SK-N-SH (cell line): Measurements from ENCODE around the gene POP7. TPM values are rescaled to one million over a fixed set of nuclear protein-coding genes. Genes with fewer than 3 reads are reported as not detected.
A peak's percentile ranks its signal among the peaks of the same experiment; 100 is the strongest.

Experiments used
- CTCF ChIA-PET: fragments of 300-600, 350-600 bp; formaldehyde crosslinking; extraction: SDS; loops from one replicate; lab custom pipeline; 2021; lab: Yijun Ruan, JAX
- POLR2A ChIA-PET: fragments of 350-600 bp; sonication (Branson Sonifier 250); formaldehyde crosslinking; extraction: SDS; loops from one replicate; lab custom pipeline; 2020; ENCODE audit warnings: antibody characterized with exemption, inconsistent platforms; lab: Yijun Ruan, JAX
- DNase-seq: peaks from one replicate; pipeline ENCODE4 v3.0.0; 2012
- H2AFZ ChIP-seq: fragments of 200-600 bp; sonication (generic); 2 replicates; pipeline ENCODE4 v1.8.1; 2016; ENCODE audit warnings: antibody characterized with exemption, mild to moderate bottlenecking, low read depth
- H3F3A ChIP-seq: fragments of 200-600 bp; sonication (generic); replicated peaks from 2 replicates; pipeline ENCODE3; 2016; ENCODE audit warnings: antibody characterized with exemption, mild to moderate bottlenecking; ENCODE audit not compliant: insufficient read depth
- H3K27ac ChIP-seq, 2 experiments: fragments of 200-500 bp in 1 of 2; fragments of 200-600 bp in 1 of 2; sonication (Bioruptor generic) in 1 of 2; sonication (generic), shearing (Covaris generic) in 1 of 2; 2 replicates each; pipeline versions ENCODE4 v1.5.1 to v1.6.1; 2014 to 2016; ENCODE audit warnings: low read depth in 2 of 2, inconsistent platforms in 1 of 2, low read length in 1 of 2, mild to moderate bottlenecking in 1 of 2, mixed read lengths in 1 of 2
- H3K27me3 ChIP-seq: fragments of 200-600 bp; sonication (generic), shearing (Covaris generic); 2 replicates; pipeline ENCODE4 v1.6.1; 2016; ENCODE audit warnings: mixed run types; ENCODE audit not compliant: insufficient read depth
- H3K36me3 ChIP-seq, 2 experiments: fragments of 200-500 bp in 1 of 2; fragments of 200-600 bp in 1 of 2; sonication (Bioruptor generic) in 1 of 2; sonication (generic) in 1 of 2; replicated peaks in 1 of 2; 2 replicates each; pipeline versions ENCODE3 to v1.5.1; 2014 to 2016; ENCODE audit warnings: low read length in 1 of 2, mild to moderate bottlenecking in 1 of 2; ENCODE audit not compliant: insufficient read depth in 2 of 2, control insufficient read depth in 1 of 2
- H3K4me1 ChIP-seq, 2 experiments: fragments of 200-500 bp in 1 of 2; fragments of 200-600 bp in 1 of 2; sonication (Bioruptor generic) in 1 of 2; sonication (generic), shearing (Covaris generic) in 1 of 2; 2 replicates each; pipeline versions ENCODE4 v1.5.1 to v1.6.1; 2014 to 2016; ENCODE audit warnings: low read depth in 1 of 2, low read length in 1 of 2, mixed run types in 1 of 2; ENCODE audit not compliant: insufficient read depth in 2 of 2, control insufficient read depth in 1 of 2
- H3K4me2 ChIP-seq: fragments of 200-600 bp; sonication (generic), shearing (Covaris generic); 2 replicates; pipeline ENCODE4 v1.6.1; 2017; ENCODE audit warnings: mixed run types
- H3K4me3 ChIP-seq, 2 experiments: fragments of 200-500 bp in 1 of 2; fragments of 200-600 bp in 1 of 2; sonication (Bioruptor generic) in 1 of 2; sonication (generic), shearing (Covaris generic) in 1 of 2; 2 replicates each; pipeline versions ENCODE4 v1.5.1 to v1.8.1; 2014 to 2016; ENCODE audit warnings: low read depth in 2 of 2, inconsistent platforms in 1 of 2, low read length in 1 of 2, mild to moderate bottlenecking in 1 of 2, mixed read lengths in 1 of 2, moderate library complexity in 1 of 2
- H3K79me2 ChIP-seq: fragments of 200-600 bp; sonication (generic); 2 replicates; pipeline ENCODE4 v1.8.1; 2017; ENCODE audit warnings: mild to moderate bottlenecking; ENCODE audit not compliant: insufficient read depth
- H3K9ac ChIP-seq: fragments of 200-600 bp; sonication (generic); 2 replicates; pipeline ENCODE4 v1.6.1; 2017; ENCODE audit warnings: mixed run types
- H3K9me2 ChIP-seq: fragments of 200-600 bp; sonication (generic); 2 replicates; pipeline ENCODE4 v1.6.1; 2017; ENCODE audit warnings: mixed run types
- H3K9me3 ChIP-seq: fragments of 200-600 bp; sonication (generic); 2 replicates; pipeline ENCODE4 v1.6.1; 2017; ENCODE audit warnings: mixed run types, mild to moderate bottlenecking, moderate library complexity
- H4K20me1 ChIP-seq: fragments of 200-600 bp; sonication (generic); 2 replicates; pipeline ENCODE4 v1.6.1; 2017; ENCODE audit warnings: mild to moderate bottlenecking, mixed run types; ENCODE audit not compliant: insufficient read depth
- EZH2phosphoT487 ChIP-seq: fragments of 200-600 bp; sonication (generic); IDR thresholded peaks from 2 replicates; pipeline ENCODE4 v1.6.1; 2017; ENCODE audit warnings: low read depth, mixed run types, mild to moderate bottlenecking, antibody characterized with exemption, moderate library complexity, borderline replicate concordance
- FOSL2 ChIP-seq: IDR thresholded peaks from 2 replicates; pipeline ENCODE4 v1.4.0; 2012; ENCODE audit warnings: low read depth, mild to moderate bottlenecking, moderate library complexity, borderline replicate concordance
- GATA2 ChIP-seq: sonication (generic); formaldehyde crosslinking; IDR thresholded peaks from 2 replicates; pipeline ENCODE4 v1.5.0; 2020; ENCODE audit warnings: mild to moderate bottlenecking, missing genetic modification reagents
- MXI1 ChIP-seq: IDR thresholded peaks from 2 replicates; pipeline ENCODE4 v1.6.1; 2012; ENCODE audit warnings: mild to moderate bottlenecking, low read depth, low read length, improper control_type of control experiment
- NFIC ChIP-seq: IDR thresholded peaks from 2 replicates; pipeline ENCODE4 v1.4.0; 2012; ENCODE audit warnings: borderline replicate concordance
- NRF1 ChIP-seq: IDR thresholded peaks from 2 replicates; pipeline ENCODE4 v1.6.1; 2012; ENCODE audit warnings: low read depth, mild to moderate bottlenecking, low read length
- PBX3 ChIP-seq: IDR thresholded peaks from 2 replicates; pipeline ENCODE4; 2012
- POLR2AphosphoS5 ChIP-seq: IDR thresholded peaks from 2 replicates; pipeline ENCODE4 v1.6.1; 2012; ENCODE audit warnings: low read depth, low read length
- RAD21 ChIP-seq: IDR thresholded peaks from 2 replicates; pipeline ENCODE4 v1.6.1; 2012; ENCODE audit warnings: mild to moderate bottlenecking, low read length
- RFX5 ChIP-seq: IDR thresholded peaks from 2 replicates; pipeline ENCODE4 v1.6.1; 2012; ENCODE audit warnings: mild to moderate bottlenecking, improper control_type of control experiment, low read length
- RXRA ChIP-seq: IDR thresholded peaks from 2 replicates; pipeline ENCODE4 v1.4.0; 2012; ENCODE audit warnings: low read depth, mild to moderate bottlenecking, borderline replicate concordance
- SIN3A ChIP-seq: IDR thresholded peaks from 2 replicates; pipeline ENCODE4 v1.6.1; 2012; ENCODE audit warnings: low read depth, mild to moderate bottlenecking, low read length, moderate library complexity, borderline replicate concordance
- USF2 ChIP-seq: fragments of 150-350 bp; IDR thresholded peaks from 2 replicates; pipeline ENCODE4 v1.6.1; 2017; ENCODE audit warnings: antibody characterized with exemption, low read length, low read depth, borderline replicate concordance
- YY1 ChIP-seq: IDR thresholded peaks from 2 replicates; pipeline ENCODE4 v1.4.0; 2012; ENCODE audit warnings: low read depth, mild to moderate bottlenecking
- ZBTB33 ChIP-seq: IDR thresholded peaks from 2 replicates; pipeline ENCODE4 v1.4.0; 2012; ENCODE audit warnings: low read depth, borderline replicate concordance
- WGBS: methylation state at CpG from one replicate; pipeline ENCODE4 v1.1.6; 2017; ENCODE audit warnings: low lambda C conversion rate; 5-methylcytosine and 5-hydroxymethylcytosine counted together
- polyA plus RNA-seq, 3 experiments: library from polyadenylated mRNA; depleted of rRNA; stranded (reverse); fragments of >200 nt; gene quantifications; 2 replicates each; pipeline ENCODE4 v1.2.3, GENCODE V29; 2012

The POP7 gene
- polyA plus RNA-seq, 1 of the 3 experiments (the other 2 are of a cell fraction) = 81.8 TPM

- TF ChIP-seq FOSL2 = no peak
- no peak for TF ChIP-seq MXI1
- TF ChIP-seq USF2 = no peak
Measured at GRCh38 chr7:100705320-100705752, 585 bp upstream of the POP7 start (continued).

GRCh38 chr7:100706672-100707311 lies 871 bp downstream of the POP7 start:
- H3F3A ChIP-seq = peaks cover 8% of the 10 kb centered on the region
- H3K9ac ChIP-seq = peak overlapping the region; percentile 95
- ChIA-PET POLR2A (interaction anchor here (1.2 to 2.3 kb wide), 5 partner anchors 11 to 168 kb away, joined by 5 to 24 read pairs (median 9); partner anchors contain the start of genes EPO, MOSPD3, SLC12A9 and SRRT), CTCF (interaction anchor here (0.9 to 17.6 kb wide), 11 partner anchors 9 to 238 kb away, joined by 3 to 344 read pairs (median 9); partner anchors contain the start of genes EPO, GIGYF1, SLC12A9 and SRRT)
- DNase-seq = peak; percentile 58
- H4K20me1 ChIP-seq = no peaks in the 10 kb centered on the region; the same call in 1 of the 2 replicates
- H3K9me2 ChIP-seq = no peaks in the 10 kb centered on the region
- H3K4me3 ChIP-seq = peak overlapping the region; percentile 62 to 92
- peaks cover 0 to 14% of the 10 kb centered on the region in 2 experiments for H3K36me3 ChIP-seq
- H2AFZ ChIP-seq = peak overlapping the region; percentile 95
- H3K79me2 ChIP-seq = peaks cover 25% of the 10 kb centered on the region
- no peaks in the 10 kb centered on the region for H3K27me3 ChIP-seq
- no peak overlapping the region; a peak in 1 of 4 replicates for H3K27ac ChIP-seq
- WGBS = 19% methylated on average over 34 of the region's 34 CpGs
- peak overlapping the region; percentile 97 for H3K4me2 ChIP-seq
- no peaks in the 10 kb centered on the region for H3K9me3 ChIP-seq
- TF ChIP-seq ZBTB33 (no peak), NFIC (peak; percentile 55; the same call in 1 of the 2 replicates)
- peaks cover 6 to 14% of the 10 kb centered on the region in 2 experiments; a peak in 2 of 4 replicates for H3K4me1 ChIP-seq

GRCh38 chr7:100708395-100708794 lies 2.5 kb downstream of the POP7 start:
- no peaks in the 10 kb centered on the region for H3K27me3 ChIP-seq
- no peak overlapping the region for H3K27ac ChIP-seq
- no peak for DNase-seq
- H3K79me2 ChIP-seq = peaks cover 25% of the 10 kb centered on the region
- H3F3A ChIP-seq = peaks cover 8% of the 10 kb centered on the region
- no peaks in the 10 kb centered on the region for H3K9me2 ChIP-seq
- no peaks in the 10 kb centered on the region for H3K9me3 ChIP-seq
- no peak overlapping the region for H2AFZ ChIP-seq
- H3K4me1 ChIP-seq = peaks cover 6 to 14% of the 10 kb centered on the region in 2 experiments; a peak in 2 of 4 replicates
- H3K9ac ChIP-seq = no peak overlapping the region
- H3K4me3 ChIP-seq = no peak overlapping the region
- H4K20me1 ChIP-seq = no peaks in the 10 kb centered on the region; the same call in 1 of the 2 replicates
- no peak overlapping the region for H3K4me2 ChIP-seq
- H3K36me3 ChIP-seq = peaks cover 0 to 14% of the 10 kb centered on the region in 2 experiments
- ChIA-PET CTCF (interaction anchor here (0.9 to 17.6 kb wide), 7 partner anchors 16 to 350 kb away, joined by 3 to 344 read pairs (median 3); partner anchors contain the start of genes EPO and SLC12A9), POLR2A (interaction anchor here (1.1 kb wide), 1 partner anchor 144 kb away, joined by 3 read pairs; the partner anchor contains the start of gene SLC12A9)
- WGBS = 93% methylated on average over 6 of the region's 6 CpGs
- TF ChIP-seq POLR2AphosphoS5 (no peak), NRF1 (no peak), MXI1 (no peak), EZH2phosphoT487 (no peak), YY1 (no peak), RXRA (no peak), RFX5 (no peak), GATA2 (CRISPR knock-in tag) (no peak), RAD21 (no peak), SIN3A (no peak), PBX3 (no peak), ZBTB33 (no peak), USF2 (no peak)
